GM19452 (cell line): Measurements from ENCODE around the gene SLC2A9.
"Not testable (repeated sequence)": the region's sequence is repeated elsewhere in the genome, so short reads cannot be mapped to it uniquely, and the experiment has no call there.

Source experiments
- ATAC-seq: cut with Tn5 transposase; IDR thresholded peaks from one replicate; pipeline ENCODE4 v1.9.1; 2021; ENCODE audit not compliant: unreplicated experiment

SLC2A9 gene

DNA sequence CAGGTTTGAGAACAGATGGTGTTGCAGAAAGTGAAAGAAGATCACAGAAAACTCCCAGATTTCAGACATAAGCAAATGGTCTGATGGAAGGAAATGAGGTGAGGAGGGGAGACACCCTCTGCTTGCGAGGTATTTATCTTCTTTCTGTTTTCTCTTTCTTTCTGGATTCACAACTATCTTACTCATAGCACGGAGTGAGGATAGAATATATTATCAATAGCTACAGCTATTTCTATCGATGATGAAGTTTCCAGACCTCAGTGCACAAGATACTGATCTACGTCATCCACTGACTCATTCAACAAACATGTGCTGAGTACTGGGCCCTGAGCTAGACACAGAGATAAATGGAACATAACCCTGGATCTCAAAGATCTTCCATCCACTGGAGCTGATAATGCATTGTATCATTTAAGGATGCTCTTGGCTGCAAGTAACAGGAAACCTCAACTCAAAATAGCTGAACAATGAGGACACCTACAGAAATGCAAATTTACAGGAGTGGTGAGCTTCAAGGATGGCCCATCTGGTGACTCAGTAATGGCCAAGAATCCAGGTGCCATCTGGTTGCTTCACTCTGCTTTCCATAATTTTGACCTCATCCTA, 21.2 kb downstream of the SLC2A9 start:
- ATAC-seq: peak; percentile 49

- no peak for ATAC-seq
Measured at GRCh38 chr4:9997886-9998285, 23.4 kb downstream of the SLC2A9 start.

DNA sequence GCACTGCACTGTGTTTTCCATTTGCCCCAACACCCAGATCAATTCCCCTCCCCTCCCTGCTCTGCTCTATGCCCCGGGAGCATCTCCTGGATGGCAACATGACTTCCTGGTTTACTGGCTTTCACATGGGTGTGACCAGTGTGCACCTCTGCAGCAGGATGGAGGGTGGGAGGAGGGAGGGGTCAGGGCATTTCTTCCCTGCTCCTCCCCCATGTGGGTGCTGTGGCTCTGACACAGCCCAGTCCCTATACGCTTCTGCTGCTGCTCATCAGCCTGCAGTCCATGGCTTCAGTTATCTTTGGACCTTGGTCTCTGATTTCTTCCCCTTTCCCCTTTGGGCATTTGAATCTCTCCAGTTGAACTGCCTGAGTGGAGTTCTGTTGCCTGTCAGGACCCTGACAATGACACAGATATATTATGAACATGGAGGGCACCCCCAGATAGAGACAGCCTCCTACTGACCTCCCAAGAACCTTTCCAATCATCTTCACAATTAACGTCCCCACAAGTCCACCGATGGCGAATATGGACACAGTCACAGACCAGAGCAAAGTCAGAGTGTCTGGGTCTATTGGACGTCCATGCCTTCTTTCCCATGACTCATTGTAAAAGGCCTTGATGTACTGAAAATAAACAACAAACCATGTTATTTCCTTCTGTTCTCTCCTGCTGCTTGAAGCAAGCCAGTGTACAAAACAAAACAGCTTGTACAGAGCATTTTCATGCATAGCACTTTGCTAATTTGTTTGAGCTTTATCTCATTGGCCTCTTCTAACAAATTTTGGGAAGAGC, 24.8 kb downstream of the SLC2A9 start:
- ATAC-seq: no peak

- peak; percentile 68 for ATAC-seq
Measured at GRCh38 chr4:9994246-9994847, 26.9 kb downstream of the SLC2A9 start.

DNA sequence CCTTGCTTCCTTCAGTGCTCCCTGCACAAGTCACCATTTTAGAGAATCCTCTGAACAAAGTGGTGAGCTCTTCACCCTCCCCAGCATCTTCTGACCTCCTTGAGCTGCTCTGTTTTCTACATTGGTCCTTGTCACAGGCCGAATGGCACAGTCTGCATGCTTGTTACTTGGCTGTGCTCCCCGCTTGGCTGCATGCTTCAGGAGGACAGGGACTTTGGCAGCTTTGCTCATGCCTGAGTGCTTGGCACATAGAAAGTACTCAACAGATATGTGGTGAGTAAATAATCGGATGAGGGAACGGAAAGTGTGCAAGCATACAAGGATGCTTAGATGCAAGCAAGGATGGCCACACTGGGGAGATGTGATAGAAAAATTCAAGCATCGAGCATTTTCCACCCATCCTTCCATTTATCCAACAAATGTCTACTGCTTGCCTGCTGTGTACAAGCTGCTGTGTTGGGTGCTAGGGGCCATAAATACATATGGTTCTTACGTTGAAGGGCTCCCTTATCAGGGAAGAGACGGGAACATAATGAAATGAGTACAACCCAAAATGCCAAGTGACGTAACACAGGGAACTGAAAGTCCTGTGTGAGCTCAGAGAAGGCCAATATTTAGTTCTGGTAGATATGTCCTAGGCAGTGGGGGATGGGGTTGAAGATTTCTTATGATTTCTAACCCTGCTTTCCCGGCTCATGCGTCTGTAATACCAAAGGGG, 31.2 kb downstream of the SLC2A9 start:
- no peak for ATAC-seq

DNA sequence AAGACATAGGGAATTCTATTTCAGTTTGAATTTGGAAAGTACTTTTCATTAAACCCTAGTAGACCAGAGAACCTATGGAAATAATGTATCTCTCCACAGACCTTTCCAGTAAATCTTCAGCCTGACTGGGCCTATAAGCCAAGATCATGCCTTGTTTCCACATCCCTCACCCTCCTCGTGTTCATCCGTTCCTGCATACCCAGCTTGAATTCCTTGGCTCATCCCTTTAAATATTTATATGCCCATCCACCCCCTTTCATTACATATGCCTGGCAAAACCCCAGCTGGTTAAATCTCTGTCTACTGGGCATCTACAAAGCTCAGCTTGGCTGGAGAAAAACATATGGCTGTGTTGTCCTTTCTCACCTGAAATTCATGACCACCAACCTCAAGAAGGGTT, 32.4 kb downstream of the SLC2A9 start:
- ATAC-seq: no peak

DNA sequence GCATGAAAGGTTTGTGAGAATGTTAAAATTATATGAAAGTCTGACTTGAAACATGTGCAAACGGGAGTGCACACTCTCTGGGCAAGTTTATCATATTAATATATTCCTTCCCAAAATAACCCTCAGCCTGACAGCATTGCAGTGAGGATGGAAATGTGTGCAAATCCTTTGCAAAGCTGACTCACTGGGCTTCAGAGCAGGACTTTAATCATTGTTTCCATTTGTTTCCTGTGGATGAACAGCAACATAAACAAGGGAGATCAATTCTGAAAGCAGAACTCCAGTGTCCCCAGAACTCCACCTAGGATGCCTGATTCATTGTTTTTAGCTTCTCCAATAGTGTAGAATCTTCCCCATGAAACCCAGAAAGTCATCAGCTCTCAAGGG, 32.9 kb downstream of the SLC2A9 start:
- ATAC-seq: peak; percentile 18

DNA sequence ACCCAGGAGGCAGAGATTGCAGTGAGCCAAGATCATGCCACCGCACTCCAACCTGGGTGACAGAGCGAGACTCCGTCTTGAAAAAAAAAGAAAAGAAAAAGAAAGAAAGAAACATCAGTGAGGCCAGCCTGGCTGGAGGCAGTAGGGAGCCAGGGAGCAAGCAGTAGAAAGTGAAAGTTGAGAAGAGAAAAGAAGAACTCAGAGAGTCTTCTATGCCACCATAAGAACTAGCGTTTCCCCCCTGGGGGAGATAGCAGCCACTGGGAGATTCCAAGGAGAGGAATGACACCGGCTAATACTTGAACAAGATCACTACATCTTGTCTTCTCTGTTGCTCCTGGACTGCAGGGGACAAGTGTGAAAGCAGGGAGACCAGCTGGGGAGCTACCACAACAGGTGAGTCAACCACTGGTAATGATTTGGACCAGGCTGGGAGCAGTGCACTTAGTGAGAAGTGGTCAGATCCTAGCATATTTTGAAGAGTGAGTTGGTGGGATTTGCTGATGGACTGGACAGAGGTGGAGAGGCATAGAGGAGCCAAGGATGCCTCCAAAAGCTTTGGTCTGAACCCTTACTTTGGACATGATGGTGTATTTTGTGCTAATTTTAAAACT, 33.4 kb downstream of the SLC2A9 start:
- ATAC-seq: peak; percentile 54

- no peak for ATAC-seq
Measured at GRCh38 chr4:9984621-9985020, 36.7 kb downstream of the SLC2A9 start.

GRCh38 chr4:9983211-9983610, 38.1 kb downstream of the SLC2A9 start:
- ATAC-seq: no peak

GRCh38 chr4:9981899-9982298, 39.4 kb downstream of the SLC2A9 start:
- ATAC-seq: not testable (repeated sequence)

- ATAC-seq: no peak
Measured at GRCh38 chr4:9980898-9981297, 40.4 kb downstream of the SLC2A9 start.

DNA sequence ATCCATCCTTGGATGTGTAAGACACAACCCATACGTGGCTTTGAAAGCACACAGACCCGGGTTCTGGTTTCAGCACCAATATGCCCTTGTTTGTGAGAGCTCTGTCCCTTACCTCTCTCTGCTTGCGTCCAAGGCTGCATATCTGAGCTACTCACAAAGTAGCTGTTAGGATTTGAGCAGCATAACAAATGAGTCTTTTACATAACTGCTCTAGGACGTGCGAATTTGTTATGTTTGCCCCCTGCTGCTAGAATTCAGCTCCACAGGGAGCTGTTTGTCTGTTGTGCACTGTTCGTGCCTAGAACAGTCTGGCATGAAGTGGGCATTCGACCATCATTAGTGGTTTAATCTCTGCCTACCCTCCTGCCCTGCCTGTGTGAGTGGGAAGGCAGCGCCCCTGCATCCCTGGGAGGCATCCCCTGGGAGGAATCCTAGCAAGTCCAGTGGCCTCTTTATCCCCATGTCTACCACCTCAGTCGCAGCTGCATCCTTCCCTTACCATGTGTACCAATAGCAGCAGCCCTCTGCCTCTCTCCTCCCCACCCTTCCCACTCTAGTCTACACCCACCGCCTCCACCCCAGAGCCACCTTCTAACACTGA, 42.1 kb downstream of the SLC2A9 start:
- ATAC-seq: no peak

DNA sequence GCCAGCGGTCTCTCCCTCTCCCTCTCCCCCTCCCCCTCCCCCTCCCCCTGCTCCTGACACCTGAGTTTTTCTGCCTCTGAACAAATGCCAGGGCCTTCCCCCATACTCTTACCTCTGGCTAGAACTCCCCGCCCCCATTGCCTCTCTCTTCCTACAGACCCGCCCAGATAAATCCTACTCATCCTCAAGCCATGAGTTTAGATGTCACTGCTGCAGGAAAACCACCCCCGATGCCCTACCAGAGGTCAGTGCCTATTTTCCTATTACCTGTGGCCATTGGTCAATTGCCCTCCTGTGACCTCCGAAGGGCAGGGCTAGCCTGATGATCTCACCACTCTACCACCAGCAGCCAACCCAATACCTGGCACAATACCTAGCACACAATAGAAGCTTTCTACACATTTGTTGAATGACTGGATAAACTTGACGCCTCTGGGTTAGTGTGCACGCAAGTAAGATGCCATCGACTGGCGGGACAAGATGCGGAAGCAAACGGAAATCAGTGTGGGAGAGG, 43.7 kb downstream of the SLC2A9 start:
- ATAC-seq: no peak

DNA sequence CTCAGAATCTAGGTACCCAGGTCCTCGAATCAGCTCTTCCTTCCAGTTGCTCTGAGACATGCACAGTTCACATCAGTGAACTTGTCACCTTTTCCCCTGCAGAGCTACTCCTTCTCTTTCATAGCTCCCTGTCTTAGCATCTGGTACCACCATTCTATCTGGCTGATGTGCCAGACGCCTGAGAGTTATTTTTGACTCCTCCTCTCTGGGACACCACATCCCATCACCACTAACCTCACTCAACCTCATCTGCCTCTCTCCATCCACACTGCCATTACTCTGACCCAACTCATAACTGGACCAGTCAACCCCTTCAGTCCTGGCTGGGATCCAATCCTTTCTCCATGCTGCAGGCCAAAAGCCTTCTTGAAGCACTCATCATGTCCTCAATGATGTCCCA, 44.5 kb downstream of the SLC2A9 start:
- no peak for ATAC-seq

DNA sequence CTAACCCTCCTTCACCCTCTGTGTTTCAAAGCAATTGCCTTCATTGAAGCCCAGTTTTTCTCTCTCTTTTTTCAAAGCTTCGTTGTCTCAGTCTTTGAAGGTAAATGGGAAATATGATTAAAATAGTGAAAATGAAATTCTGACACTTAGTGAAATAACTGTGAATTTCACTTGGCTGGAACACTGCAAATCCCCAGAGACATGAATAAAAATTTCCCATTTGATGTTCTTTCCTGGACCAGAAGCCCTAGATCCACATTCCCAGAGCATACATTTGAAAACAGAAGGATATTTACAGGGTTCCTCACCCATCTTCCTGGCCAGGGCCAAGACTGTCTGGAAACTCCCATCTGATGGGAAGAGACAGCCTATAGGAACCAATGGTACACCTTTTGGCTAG, 45.0 kb downstream of the SLC2A9 start:
- no peak for ATAC-seq

GRCh38 chr4:9971711-9972110, 49.6 kb downstream of the SLC2A9 start:
- no peak for ATAC-seq

DNA sequence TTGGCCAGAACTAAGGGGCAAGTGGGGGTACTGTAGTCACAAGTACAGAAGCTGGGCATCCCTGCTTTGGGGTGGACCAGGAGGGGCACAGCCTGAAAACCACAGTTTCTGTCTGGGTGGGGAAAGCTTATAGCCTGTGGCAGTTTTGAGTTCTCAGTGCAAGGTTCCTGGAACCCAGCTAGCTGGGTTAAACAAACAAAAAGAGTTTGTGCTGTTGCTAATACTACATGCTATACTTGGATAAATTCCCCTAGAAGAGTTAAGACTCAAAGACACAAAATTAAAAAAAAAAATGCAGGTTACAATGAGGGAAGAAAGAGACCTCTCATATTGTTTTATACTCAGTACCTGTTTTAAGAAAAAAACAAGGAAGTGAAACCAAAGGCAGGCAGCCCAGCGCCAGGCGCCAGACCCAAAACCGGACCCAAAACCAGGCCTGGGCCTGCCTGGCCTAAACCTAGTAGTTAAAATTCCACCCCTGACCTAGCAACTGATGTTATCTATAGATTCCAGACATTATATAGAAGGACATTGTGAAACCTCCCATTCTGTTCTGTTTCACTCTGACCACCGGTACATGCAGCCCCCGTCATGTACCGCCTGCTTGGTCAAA, 50.8 kb downstream of the SLC2A9 start:
- peak; percentile 85 for ATAC-seq

- ATAC-seq: no peak
Measured at GRCh38 chr4:9969526-9970398, 51.5 kb downstream of the SLC2A9 start.
